ENCODE results near the gene GALNT5. TPM values are rescaled to one million over a fixed set of nuclear protein-coding genes. Genes with fewer than 3 reads are reported as not detected.

Gene GALNT5
- total and polyA plus RNA-seq, 2 donors (not counting 1 experiment from before 2014, with no cell fraction given) = 63.7 to 199 TPM

DNA sequence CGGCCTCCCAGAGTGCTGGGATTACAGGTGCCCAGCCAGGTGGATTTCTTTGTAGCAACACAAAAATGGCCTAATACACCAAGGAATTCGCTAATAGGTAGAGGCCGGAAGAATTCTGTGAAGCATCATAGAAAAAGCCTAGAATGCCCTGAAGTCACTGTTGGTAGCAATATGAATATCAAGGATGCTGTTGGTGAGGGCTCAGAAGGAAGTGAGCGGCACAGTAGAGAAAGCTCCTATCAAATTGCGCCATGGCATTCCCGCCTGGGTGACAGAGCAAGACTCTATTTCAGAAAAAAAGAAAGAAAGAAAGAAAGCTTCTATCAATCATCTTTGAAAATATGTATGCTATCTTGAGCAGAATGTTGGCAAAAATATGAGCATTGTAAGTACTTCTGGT is 23.8 kb downstream of the GALNT5 start:
- H3K4me3 ChIP-seq (replicated peaks in 1 of 4; ENCODE audit: control extremely low read depth in 1 of 4, insufficient read depth in 1 of 4, low read depth in 3 of 4, low read length in 4 of 4) = no peak overlapping the region
- no peak for DNase-seq (ENCODE audit: low read depth in 2 of 2)
- no peak overlapping the region for H3K27ac ChIP-seq (ENCODE audit: insufficient read depth, low read length)
- H3K36me3 ChIP-seq (ENCODE audit: control insufficient read depth, insufficient read depth, low read length) = no peaks in the 10 kb centered on the region
- no peaks in the 10 kb centered on the region for H4K20me1 ChIP-seq (ENCODE audit: control insufficient read depth, extremely low read depth, insufficient read depth, low read length)
- TF ChIP-seq, protein P1, sequence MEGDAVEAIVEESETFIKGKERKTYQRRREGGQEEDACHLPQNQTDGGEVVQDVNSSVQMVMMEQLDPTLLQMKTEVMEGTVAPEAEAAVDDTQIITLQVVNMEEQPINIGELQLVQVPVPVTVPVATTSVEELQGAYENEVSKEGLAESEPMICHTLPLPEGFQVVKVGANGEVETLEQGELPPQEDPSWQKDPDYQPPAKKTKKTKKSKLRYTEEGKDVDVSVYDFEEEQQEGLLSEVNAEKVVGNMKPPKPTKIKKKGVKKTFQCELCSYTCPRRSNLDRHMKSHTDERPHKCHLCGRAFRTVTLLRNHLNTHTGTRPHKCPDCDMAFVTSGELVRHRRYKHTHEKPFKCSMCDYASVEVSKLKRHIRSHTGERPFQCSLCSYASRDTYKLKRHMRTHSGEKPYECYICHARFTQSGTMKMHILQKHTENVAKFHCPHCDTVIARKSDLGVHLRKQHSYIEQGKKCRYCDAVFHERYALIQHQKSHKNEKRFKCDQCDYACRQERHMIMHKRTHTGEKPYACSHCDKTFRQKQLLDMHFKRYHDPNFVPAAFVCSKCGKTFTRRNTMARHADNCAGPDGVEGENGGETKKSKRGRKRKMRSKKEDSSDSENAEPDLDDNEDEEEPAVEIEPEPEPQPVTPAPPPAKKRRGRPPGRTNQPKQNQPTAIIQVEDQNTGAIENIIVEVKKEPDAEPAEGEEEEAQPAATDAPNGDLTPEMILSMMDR (conservative IDR thresholded peaks at IDR 0.05 in 1 of 2, IDR thresholded peaks at IDR 0.05 in 1 of 2; ENCODE audit: low read depth in 1 of 2, low read length in 2 of 2) = no peak
- H3K9me3 ChIP-seq (ENCODE audit: control insufficient read depth, insufficient read depth, low read depth, low read length) = no peaks in the 10 kb centered on the region
- no peak overlapping the region for H3K4me2 ChIP-seq (ENCODE audit: extremely low read depth, insufficient read depth, low read length)
- no peaks in the 10 kb centered on the region for H3K79me2 ChIP-seq (ENCODE audit: control insufficient read depth, insufficient read depth, low read length)
- H3K9ac ChIP-seq (ENCODE audit: insufficient read depth, low read length) = no peak overlapping the region
- no peak overlapping the region for H2AFZ ChIP-seq (ENCODE audit: low read length)
- H3K27me3 ChIP-seq (ENCODE audit: control insufficient read depth, insufficient read depth, low read length) = no peaks in the 10 kb centered on the region
- no peaks in the 10 kb centered on the region for H3K4me1 ChIP-seq (ENCODE audit: control insufficient read depth, extremely low read depth, insufficient read depth, low read length)

DNA sequence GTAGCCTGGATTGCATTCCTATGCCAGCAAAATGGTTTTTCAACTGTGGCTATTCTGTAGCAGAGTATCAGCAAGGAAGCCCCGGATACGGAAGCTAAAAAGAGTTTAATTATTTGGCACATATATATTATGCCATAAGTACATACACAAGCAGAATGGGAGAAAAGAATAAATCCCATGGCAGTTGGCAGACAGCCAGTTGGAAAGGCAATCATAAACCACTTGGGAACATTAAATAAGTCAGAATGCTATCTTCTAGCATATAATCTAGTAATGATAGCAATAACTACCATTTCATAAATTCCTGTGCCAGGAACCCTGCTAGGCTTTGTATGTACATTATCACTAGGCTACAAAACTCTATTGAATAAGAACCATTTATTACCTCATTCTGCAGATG is 26.0 kb downstream of the GALNT5 start:
- no peak overlapping the region for H3K27ac ChIP-seq (ENCODE audit: insufficient read depth, low read length)
- H3K36me3 ChIP-seq (ENCODE audit: control insufficient read depth, insufficient read depth, low read length) = no peaks in the 10 kb centered on the region
- no peaks in the 10 kb centered on the region for H3K79me2 ChIP-seq (ENCODE audit: control insufficient read depth, insufficient read depth, low read length)
- H3K4me3 ChIP-seq (replicated peaks in 1 of 4; ENCODE audit: control extremely low read depth in 1 of 4, insufficient read depth in 1 of 4, low read depth in 3 of 4, low read length in 4 of 4) = no peak overlapping the region
- H3K9ac ChIP-seq (ENCODE audit: insufficient read depth, low read length) = no peak overlapping the region
- no peaks in the 10 kb centered on the region for H3K4me1 ChIP-seq (ENCODE audit: control insufficient read depth, extremely low read depth, insufficient read depth, low read length)
- no peak for DNase-seq (ENCODE audit: low read depth in 2 of 2)
- TF ChIP-seq, protein P1 (conservative IDR thresholded peaks at IDR 0.05 in 1 of 2, IDR thresholded peaks at IDR 0.05 in 1 of 2; ENCODE audit: low read depth in 1 of 2, low read length in 2 of 2) = no peak
- no peak for TF ChIP-seq EZH2 (IDR thresholded peaks at IDR 0.05; ENCODE audit: low read length, missing control alignments)
- H2AFZ ChIP-seq (ENCODE audit: low read length) = no peak overlapping the region
- no peaks in the 10 kb centered on the region for H4K20me1 ChIP-seq (ENCODE audit: control insufficient read depth, extremely low read depth, insufficient read depth, low read length)
- H3K27me3 ChIP-seq (ENCODE audit: control insufficient read depth, insufficient read depth, low read length) = no peaks in the 10 kb centered on the region
- H3K9me3 ChIP-seq (ENCODE audit: control insufficient read depth, insufficient read depth, low read depth, low read length) = no peaks in the 10 kb centered on the region
- H3K4me2 ChIP-seq (ENCODE audit: extremely low read depth, insufficient read depth, low read length) = no peak overlapping the region

DNA sequence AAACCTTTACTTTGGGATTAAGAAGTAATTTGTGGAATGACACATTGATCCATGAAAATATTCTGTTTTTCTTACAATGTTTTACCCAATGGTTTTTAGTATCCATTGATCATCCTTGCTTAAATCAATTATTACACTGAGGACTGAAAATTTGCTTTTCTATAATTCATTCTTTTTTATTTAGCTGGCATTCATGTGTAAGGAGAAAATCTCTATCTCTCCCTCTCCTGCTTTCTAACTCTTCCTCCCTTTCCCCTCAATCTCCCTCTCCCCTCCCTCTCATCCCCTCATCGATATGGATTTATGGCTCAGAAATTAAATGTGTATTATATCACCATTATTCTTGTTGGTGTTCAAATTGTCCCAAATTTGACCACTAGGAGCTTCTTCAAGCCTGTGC is 29.7 kb downstream of the GALNT5 start:
- Histone ChIP-seq H2AFZ (ENCODE audit: low read length) (no peak overlapping the region), H3K9ac (ENCODE audit: insufficient read depth, low read length) (no peak overlapping the region), H3K4me1 (ENCODE audit: control insufficient read depth, extremely low read depth, insufficient read depth, low read length) (no peaks in the 10 kb centered on the region), H4K20me1 (ENCODE audit: control insufficient read depth, extremely low read depth, insufficient read depth, low read length) (no peaks in the 10 kb centered on the region), H3K4me3 (replicated peaks in 1 of 4; ENCODE audit: control extremely low read depth in 1 of 4, insufficient read depth in 1 of 4, low read depth in 3 of 4, low read length in 4 of 4) (no peak overlapping the region), H3K9me3 (ENCODE audit: control insufficient read depth, insufficient read depth, low read depth, low read length) (no peaks in the 10 kb centered on the region), H3K4me2 (ENCODE audit: extremely low read depth, insufficient read depth, low read length) (no peak overlapping the region), H3K27ac (ENCODE audit: insufficient read depth, low read length) (no peak overlapping the region), H3K36me3 (ENCODE audit: control insufficient read depth, insufficient read depth, low read length) (no peaks in the 10 kb centered on the region), H3K27me3 (ENCODE audit: control insufficient read depth, insufficient read depth, low read length) (no peaks in the 10 kb centered on the region), H3K79me2 (ENCODE audit: control insufficient read depth, insufficient read depth, low read length) (no peaks in the 10 kb centered on the region)
- TF ChIP-seq EZH2 (IDR thresholded peaks at IDR 0.05; ENCODE audit: low read length, missing control alignments) = no peak
- TF ChIP-seq, protein P1 (conservative IDR thresholded peaks at IDR 0.05 in 1 of 2, IDR thresholded peaks at IDR 0.05 in 1 of 2; ENCODE audit: low read depth in 1 of 2, low read length in 2 of 2) = no peak
- DNase-seq (ENCODE audit: low read depth in 2 of 2) = no peak
